HG02885 (cell line): Measurements from ENCODE around the gene SULF2.

ENCODE experiments used
- ATAC-seq: cut with Tn5 transposase; IDR thresholded peaks from one replicate; pipeline ENCODE4 v1.9.1; 2021; ENCODE audit warnings: mild to moderate bottlenecking; ENCODE audit not compliant: unreplicated experiment, poor library complexity

The SULF2 gene

DNA sequence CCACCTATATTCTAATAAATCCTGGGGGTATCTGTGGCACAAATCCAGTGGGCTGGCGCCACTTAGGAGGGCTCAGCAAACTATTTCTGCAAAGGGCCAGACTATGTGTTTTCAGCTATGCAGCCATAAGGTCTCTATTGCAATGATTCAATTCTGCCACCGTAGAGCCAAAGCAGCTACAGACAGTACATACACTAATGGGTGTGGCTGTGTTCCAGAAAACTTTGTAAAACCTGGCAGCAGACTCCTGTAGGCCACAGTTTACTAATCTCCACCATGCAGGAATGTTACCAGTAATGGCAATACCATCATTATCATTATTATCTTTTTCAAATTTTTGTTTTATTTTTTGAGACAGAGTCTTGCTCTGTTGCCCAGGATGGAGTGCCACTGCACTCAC lies 65.7 kb downstream of the SULF2 start:
- ATAC-seq, result no peak

DNA sequence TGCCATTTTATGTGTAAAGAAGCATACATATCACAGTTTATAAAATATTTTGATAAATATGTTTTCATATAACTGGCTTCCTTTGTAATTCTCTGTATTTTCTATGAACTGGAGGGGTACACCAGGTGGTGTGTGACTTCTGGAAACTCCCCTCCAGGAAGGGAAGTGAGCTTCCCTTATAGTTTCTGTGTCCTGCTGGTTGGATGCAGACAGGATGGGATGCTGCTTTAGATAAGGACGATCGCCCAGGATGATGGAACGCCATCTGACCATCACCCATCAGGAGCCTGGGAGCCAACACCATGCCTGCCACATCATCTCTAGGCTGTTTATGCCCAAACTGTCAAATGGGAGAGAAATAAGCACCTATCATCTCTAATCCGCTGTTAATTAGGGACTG lies 66.1 kb downstream of the SULF2 start:
- no peak for ATAC-seq

DNA sequence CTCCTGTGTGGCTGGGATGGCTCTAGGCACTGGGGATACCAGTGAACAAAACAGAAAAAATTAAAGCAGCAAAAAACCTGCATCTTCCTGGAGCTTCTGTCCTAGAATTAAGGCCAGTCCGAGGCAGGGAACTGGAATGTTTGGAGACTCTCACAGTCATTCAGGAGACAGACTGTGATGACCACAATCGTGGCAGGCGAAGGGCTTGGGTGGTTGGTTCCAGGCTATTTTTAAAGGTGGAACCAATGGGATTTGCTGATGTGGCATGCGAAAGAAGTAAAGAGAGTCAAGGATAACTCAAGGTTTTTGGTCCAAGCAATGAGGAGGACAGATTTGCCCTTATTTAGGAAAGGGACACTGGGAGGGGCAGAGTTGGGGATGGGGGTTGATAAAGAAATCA lies 66.9 kb downstream of the SULF2 start:
- ATAC-seq, result no peak

DNA sequence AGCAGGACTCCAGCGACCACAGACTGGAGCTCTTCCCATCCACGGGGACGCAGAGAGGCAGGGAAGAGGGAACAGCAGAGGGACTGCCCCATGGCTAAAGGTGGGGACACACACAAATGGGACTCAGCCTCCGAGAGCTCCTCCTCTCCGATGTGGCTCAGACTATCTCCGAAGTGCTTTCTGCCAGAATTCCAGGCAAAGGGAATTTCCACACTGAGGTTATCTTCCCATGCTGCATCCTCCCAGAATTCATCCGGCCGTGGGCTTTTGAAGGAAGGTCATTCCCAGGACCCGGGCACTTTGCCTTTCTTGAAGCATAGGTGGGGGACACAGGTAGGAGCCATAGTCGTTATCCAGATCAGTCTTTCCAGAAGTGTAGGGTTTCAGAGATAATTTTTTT lies 67.9 kb downstream of the SULF2 start:
- ATAC-seq, result no peak

DNA sequence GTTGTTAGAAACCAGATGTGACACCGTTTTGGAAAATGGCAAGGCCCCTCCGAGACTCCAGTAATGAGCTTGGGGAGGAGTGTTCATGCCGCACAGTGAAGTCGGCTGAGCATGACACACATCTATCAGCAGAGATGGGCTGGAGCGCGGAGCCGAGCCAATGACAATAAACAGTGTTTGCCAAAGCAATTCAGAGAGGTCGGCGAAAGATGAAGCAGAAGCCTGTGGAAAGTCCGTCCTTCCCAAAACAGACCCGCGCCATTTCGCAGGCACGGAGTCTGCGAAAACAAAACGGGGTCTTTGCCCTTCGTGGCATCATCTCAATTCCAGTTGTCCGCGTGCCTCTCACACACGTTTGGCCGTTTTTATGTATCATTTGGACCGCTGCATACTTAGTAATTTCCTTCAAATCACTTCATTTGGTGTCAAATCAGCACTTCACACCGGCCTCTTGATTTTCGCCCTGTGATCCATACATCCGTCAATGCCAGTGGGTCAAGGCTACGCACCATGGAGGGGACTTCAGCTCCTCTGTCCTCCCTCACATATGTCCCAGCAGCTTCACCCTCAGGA lies 71.3 kb downstream of the SULF2 start:
- ATAC-seq, result no peak

DNA sequence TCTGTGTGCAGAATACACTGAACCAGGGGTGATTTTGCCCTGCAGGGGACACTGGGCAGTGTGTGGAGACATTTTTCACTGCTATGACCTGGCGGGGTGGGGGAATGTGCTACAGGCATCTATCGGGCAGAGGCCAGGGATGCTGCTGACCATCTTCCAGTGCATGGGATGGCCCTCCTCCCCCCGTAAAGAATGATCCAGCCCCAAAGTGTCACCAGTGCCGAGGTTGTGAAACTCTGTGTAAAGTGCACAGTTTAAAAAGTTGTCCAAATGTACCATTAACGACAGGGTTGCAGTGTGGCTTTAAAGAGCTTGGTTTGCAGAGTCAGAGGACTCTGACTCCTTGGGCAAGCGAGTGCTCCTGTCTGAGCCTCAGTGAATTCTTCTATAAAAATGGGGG lies 72.1 kb downstream of the SULF2 start:
- no peak for ATAC-seq

DNA sequence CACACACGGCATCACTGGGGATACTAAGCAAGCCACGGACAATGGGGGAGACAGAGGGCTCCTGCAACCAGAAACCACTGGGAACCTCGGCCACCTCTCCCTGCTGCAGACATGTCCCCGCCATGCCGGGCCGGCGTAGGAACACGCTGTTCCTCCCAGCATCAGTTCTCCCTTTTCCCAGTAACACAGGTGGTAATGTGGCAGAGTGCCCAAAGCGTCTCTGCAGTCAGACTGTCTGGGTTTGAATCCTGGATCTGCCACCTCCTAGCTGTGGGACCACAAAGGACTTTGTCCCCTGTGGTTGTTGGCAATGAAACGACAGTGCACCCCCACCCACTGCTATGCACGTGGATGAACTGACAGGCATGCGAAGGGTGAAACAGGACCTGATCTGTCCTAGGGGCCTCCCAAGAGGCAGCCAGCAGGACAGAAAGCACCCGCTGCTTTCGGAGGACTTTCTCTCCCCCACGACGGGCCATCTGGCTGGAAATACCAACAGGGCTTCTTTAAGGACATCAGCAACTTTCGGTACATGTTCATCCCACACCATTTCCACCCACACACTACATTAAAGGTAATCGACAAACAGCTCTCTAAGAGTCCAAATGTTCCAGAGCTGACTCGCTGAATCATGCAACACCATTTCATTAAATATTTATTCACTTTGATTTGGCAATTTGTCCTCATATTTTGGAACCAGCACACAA lies 74.1 kb downstream of the SULF2 start:
- no peak for ATAC-seq

DNA sequence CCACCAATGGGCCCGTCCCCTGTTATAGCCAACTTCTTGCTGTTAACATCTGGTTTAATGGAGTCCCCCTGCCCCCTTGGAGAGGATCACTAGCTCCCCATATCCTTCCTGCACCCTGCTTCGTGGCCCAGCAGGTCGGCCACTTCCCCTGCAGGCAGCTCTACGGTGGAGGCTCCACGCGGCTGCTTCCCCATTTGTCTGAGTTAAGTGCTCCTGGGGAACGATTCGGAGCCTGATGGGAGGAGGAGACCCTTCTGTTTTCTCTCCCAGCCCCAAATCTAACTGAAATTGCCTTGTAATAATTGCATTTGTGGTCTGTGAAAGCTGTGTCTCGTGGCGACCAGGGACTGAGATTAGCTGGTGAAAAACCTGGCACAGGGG lies 74.6 kb downstream of the SULF2 start:
- no peak for ATAC-seq

DNA sequence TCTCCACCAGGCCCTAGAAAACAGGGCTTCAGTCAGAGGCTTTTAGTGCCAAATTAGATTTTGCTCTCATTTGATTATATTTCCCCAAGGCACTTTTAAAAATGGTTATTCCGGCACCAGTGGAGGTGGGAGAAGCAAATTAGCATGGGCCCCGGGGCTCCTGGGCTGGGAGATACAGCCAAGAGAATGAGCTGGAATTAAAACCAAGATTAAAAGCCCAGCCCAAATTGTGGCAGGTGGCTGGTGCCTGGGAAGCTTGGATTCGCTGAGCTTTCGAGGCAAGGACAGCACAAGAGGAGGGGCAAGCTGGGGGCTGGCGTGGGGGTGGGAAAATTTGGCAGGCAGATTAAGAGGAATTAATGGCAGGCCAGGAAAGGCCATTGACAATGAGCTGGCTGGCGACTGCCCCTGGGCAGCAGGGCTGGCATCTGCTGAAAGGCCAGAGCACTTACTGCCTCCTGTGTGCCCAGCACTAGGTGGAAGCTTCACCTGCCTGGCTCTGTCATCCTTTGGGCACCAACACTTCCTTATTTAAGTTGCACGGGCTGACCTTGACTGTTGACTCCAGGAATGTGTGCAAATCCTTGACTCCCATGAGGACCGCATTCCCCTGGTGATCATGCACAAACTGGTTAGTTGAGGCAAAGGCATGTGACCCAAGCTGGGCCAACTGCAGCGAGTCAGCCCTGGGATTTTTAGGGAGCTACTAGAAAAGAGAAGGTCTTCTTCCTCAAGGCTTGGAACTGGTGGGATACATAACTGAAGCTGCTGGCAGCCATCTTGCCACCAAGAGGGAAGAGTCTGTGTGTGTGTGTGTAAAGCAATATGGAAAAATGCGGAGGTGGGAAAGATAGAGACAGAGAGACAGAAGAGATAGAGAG lies 76.1 kb downstream of the SULF2 start:
- ATAC-seq, result no peak

DNA sequence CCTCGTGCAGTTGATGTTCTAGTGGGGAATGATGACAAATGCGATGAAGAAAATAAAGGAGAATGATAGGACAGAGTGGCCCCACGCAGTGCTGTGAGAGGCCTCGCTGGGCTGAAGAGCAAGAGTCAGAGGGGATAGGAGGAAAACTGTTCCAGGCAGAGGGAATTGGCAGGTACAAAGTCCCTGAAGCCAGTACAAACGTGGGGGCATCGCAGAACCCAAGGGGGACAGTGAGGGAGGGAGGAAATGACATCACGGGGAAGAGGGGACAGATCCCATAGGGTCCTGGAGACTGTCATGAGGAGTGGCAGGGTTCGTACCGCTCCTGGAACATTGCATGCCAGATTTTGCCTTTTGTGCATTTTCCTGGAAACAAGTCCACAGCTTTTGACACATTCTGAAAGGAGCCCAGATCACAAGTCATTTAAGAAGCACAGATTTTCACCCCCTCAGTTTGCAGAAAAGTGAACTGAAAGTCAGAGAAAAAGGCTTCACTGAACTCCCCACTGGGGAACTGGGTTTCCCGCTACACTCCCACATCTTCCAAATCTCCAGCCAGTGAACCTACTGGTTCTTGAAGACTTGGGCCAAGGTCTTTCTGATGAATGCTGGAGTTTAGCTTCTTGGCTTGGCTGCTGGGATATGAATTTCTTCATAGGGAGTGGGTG lies 77.0 kb downstream of the SULF2 start:
- ATAC-seq, result peak; percentile 47

DNA sequence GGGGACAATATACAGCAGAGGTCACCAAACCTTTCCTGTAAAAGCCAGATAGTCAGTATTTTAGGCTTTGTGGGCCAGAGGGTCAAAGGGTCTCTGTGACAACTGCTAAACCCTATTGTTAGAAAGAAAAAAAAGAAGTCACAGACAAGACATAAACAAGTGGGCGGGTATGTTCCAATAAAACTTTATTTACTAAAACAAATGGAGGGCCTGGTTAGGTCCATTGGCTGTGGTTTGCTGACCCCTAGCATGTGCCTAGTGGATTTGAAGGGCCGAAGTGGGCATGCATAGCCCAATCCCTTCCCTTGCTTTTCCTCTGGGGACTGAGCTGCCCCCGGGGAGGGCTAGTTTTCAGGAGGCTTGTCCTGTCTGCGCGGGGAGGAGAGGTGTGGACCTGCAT lies 78.9 kb downstream of the SULF2 start:
- ATAC-seq, result no peak

DNA sequence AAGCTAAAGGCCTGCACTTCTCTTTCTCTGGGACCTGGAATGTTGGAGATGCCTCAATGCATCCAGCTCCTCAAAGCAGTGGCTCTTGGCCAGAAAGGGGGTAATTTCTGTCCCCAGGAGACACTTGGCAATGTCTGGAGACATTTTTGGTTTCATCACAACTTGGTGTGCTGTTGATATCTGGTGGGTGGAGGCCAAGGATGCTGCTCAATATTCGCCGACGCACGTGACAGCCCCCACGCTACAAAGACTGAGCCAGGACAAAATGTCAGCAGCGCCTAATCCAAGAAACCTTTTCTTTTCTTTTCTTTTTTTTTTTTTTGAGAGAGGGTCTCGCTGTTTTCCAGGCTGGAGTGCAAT lies 79.8 kb downstream of the SULF2 start:
- no peak for ATAC-seq

DNA sequence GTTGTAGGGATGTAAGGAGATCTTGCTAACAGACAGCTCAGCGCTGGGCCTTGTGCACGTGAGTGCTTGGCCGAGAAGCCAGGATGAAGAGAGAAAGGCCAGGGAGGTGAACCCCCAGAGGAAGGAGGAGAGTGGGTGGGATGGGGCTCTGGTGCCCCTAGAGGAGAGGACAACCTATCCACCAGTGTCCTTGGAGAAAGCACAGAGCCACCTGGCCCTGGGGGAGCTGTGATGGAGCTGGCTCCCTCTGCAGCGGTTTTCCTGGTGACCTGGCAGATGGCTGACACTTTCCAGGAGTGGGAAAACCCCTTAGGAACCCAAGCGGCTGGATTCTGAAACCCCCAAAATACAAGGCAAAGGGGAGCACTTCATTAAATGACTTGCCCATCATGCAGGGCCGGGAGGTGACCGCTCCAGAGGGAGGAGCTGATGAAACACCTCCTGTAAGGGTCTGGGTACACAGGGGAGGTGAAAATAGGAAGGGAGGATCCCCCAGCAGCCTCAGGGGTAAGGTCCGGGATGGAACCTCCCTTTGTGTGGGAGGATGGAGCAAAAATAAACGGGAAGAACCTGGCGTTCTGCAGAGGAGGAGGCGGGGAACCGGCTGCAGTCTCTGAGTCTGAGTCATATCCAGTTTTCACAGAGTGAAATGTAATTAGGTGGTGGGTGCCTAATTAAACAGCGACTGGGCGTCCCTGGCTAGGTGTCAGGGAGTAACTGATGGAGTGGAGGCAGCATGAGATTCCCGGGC lies 80.4 kb downstream of the SULF2 start:
- ATAC-seq, result no peak

DNA sequence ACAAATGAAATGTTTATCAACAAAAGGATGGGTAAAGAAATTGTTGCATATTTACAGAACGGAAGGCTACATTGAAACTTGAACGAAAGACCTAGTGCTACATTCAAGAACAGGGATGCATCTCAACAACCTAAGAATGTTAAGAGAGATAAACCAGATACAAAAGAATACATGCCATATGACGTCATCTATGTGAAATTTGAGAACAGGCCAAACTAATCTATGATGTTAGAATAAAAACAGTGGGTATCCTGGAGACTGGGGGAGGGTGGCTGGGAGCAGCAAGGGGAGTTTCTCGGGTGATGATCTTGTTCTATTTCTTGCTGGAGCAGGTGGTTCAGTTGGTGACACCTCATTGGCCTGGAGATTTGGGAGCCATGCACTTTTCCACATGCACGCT lies 81.5 kb downstream of the SULF2 start:
- ATAC-seq, result no peak

DNA sequence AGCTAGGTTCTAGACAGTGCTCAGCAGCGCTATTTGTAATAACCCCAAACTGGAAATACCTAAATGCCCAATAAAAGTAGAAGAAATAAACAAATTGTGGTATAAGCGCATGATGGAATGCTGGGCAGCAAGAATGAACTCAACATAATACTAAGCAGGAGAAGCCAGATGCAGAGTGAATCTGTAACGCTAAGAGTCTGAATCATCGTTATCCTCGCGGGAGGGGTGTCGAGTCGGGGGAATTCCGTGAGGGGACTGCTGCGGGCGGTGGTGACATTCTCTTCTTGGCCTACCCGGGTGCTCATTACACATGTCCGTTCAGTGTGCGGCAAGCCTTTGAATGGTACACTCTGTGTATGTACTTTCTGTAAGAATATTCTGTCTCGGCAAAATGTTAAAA lies 83.7 kb downstream of the SULF2 start:
- no peak for ATAC-seq

DNA sequence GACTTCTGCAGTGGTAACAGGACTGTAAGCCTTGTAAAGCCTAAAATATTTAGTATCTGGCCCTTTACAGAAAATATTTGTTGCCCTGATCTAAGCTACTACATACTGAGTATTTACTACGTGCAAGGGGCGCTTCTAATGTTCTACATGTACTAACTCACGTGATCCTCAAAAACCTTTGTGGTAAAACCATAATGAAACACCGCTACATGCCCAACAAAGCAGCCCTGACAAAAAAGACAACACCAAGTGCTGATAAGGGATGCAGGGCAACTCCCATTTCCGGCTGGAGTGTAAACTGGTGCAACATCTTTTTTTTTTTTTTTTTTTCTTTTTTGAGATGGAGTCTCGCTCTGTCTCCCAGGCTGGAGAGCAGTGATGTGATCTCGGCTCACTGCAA lies 85.0 kb downstream of the SULF2 start:
- no peak for ATAC-seq

DNA sequence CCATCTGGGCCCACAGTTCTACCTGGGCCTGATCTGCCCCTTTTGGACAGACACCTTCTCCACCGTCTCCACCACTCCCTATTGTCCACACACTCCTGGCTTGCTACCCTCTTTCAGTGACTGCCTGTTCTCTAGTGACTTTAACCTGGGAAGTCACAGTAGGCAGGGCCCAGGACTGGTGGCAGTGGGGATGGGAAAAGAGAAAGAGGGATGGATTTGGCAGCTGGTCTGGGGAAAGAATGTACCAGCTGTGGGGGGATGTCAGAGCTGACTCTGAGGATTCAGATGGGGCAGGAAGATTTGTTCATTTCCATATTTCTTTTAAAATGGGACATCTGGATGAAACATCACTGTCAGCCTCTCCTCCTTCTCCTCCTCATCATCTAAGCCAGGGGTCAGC lies 85.5 kb downstream of the SULF2 start:
- no peak for ATAC-seq

DNA sequence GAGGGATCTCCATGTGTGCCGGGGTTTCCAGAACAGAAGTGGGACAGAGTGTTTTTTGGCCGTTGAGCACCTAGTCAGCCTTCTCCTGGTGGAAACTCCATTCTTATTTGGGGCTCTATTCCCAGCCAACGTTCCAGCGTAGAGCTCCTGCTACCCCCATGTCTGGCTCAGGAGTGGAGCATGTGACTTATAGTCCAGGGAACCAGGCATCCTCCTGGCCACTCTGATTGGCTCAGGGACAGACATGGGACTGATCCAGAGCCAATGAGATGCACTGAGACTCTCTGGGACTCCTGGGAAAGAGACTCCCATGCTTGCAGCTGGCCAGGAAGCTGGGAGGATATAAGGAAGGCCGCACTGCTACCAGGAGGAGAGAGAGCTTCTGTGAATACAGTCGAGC lies 87.1 kb downstream of the SULF2 start:
- ATAC-seq, result no peak

DNA sequence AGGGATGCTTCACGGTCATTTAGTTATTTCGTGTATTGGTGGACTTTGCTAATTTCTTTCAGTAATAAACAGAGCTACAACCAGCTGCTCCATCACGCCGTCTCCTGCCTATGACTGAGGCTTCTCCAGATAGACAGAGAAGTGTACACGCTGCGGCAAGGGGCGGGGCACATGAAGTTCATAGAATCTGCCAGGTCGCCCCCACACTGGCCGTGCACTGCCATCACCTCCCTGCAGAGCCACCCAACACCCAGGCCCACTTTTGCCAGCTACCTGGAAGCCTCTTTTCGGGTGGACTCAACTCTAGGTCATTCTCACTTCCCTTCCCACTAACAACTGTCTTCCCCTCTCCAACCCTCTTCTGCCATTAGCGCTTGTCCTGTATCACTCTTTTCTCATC lies 88.4 kb downstream of the SULF2 start:
- ATAC-seq, result no peak

DNA sequence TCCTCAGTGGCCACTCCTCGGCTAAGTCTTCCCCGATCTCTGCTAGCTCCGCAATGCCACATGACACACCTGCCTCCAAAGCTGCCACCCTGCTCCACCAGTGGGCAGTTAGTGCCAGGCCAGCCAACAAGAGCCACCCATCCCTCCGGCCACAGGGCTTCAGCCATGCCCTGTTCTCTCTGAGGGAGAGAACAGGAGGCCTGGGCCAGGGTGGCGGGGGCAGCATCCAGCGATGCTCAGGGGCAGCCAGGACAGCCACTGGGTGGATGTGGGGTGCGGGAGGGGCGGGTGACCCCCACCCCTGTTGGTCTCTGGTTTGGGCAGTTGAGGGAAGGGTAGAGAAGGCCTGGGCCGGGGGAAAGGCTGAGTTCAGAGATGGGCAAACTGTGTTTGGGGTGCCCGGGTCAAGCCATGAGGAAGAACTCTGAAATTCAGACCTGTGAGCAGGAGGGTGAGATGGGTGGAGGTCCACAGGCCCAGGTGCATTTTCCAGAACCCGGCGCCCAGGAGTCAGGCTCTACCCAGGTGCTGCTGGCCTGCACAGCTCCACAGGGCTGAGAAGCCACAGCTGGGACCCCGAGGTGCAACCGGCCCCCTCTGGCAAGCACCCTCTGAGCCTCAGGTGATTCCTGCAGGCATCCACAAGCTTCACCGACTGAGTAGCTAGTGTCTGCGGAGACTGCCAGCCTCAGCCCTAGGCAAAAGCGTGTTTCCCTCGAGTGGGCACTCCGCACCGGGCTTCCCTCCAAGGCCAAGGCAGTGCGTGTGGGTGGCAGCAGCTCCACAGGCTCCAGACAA lies 91.1 kb downstream of the SULF2 start:
- no peak for ATAC-seq
